HL-60 (cell line): ENCODE results near the gene TLCD1.

Experiments
- GABPA ChIP-seq: IDR thresholded peaks from 2 replicates; pipeline ENCODE4 v1.6.1; 2012; ENCODE audit warnings: low read depth
- POLR2AphosphoS5 ChIP-seq: IDR thresholded peaks from 2 replicates; pipeline ENCODE4 v1.6.1; 2012; ENCODE audit warnings: low read depth
- TF ChIP-seq, protein P1 (sequence below): IDR thresholded peaks from one replicate; pipeline ENCODE4 v1.5.1; 2011; ENCODE audit warnings: low read length, control low read depth, inconsistent platforms; ENCODE audit not compliant: insufficient read depth

DNA sequence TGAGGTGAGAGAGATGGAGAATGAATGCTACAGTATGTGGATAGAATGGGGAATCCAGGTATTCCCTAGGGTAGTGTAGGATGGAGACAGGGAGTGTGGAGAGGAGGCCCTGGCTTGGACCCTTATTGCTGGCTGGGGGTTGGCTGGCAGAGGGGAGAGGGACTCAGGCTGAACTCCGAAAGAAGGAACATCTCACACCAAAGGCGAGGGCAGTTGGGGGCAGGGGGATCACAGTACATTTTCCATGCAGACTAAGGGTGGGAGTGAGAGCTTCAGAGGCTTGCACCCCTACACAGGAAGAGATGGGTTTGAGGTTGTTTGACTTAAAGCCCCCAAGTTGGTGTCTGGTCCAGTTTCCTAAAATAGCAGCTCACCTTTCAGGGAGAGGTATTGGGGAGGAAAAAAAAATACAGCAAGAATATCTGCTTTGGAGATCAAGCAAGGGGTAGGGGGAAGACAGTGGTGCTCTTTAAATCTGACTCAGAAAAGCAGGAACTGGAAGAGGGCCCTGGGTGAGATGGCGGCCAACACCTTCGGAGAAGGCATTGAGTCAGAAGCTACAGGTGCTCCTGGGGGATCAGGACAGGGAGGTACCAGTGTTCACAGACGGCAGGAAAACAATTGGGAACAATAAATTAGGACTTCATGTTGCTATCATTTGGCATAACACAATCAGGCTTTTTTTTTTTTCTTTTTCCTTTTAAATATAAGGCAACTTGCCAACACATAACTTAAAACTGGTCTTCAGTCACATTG is 30.2 kb upstream of the TLCD1 start:
- TF ChIP-seq, protein P1, sequence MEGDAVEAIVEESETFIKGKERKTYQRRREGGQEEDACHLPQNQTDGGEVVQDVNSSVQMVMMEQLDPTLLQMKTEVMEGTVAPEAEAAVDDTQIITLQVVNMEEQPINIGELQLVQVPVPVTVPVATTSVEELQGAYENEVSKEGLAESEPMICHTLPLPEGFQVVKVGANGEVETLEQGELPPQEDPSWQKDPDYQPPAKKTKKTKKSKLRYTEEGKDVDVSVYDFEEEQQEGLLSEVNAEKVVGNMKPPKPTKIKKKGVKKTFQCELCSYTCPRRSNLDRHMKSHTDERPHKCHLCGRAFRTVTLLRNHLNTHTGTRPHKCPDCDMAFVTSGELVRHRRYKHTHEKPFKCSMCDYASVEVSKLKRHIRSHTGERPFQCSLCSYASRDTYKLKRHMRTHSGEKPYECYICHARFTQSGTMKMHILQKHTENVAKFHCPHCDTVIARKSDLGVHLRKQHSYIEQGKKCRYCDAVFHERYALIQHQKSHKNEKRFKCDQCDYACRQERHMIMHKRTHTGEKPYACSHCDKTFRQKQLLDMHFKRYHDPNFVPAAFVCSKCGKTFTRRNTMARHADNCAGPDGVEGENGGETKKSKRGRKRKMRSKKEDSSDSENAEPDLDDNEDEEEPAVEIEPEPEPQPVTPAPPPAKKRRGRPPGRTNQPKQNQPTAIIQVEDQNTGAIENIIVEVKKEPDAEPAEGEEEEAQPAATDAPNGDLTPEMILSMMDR: no peak
- TF ChIP-seq POLR2AphosphoS5 (no peak), GABPA (no peak)
